Sigmoid colon (tissue), 4 donors: Measurements from ENCODE around the gene FAM118A.
"Not testable (repeated sequence)": the region's sequence is repeated elsewhere in the genome, so short reads cannot be mapped to it uniquely, and the experiment has no call there.

Experiments used
- EP300 ChIP-seq, 4 donors: sonication (generic); formaldehyde crosslinking; IDR thresholded peaks; one replicate each; pipeline ENCODE4 v1.6.1; 2017; ENCODE audit warnings: antibody characterized with exemption in 4 of 4
- POLR2A ChIP-seq, 2 donors: fragments of 450-650 bp; IDR thresholded peaks; one replicate each; pipeline ENCODE4 v1.6.1; 2016; ENCODE audit warnings: antibody characterized with exemption in 2 of 2, mild to moderate bottlenecking in 2 of 2, moderate library complexity in 2 of 2
- TF ChIP-seq, protein P1 (sequence below), 4 experiments: fragments of 450-650 bp in 3 of 4; fragments of 200-600 bp in 1 of 4; IDR thresholded peaks; one replicate each; pipeline ENCODE4 v1.5.1; 2016 to 2019; ENCODE audit warnings: antibody characterized with exemption in 4 of 4, mild to moderate bottlenecking in 3 of 4, moderate library complexity in 2 of 4

- TF ChIP-seq POLR2A, EP300 (IDR thresholded peaks at IDR 0.05): not testable (repeated sequence)
- TF ChIP-seq, protein P1, sequence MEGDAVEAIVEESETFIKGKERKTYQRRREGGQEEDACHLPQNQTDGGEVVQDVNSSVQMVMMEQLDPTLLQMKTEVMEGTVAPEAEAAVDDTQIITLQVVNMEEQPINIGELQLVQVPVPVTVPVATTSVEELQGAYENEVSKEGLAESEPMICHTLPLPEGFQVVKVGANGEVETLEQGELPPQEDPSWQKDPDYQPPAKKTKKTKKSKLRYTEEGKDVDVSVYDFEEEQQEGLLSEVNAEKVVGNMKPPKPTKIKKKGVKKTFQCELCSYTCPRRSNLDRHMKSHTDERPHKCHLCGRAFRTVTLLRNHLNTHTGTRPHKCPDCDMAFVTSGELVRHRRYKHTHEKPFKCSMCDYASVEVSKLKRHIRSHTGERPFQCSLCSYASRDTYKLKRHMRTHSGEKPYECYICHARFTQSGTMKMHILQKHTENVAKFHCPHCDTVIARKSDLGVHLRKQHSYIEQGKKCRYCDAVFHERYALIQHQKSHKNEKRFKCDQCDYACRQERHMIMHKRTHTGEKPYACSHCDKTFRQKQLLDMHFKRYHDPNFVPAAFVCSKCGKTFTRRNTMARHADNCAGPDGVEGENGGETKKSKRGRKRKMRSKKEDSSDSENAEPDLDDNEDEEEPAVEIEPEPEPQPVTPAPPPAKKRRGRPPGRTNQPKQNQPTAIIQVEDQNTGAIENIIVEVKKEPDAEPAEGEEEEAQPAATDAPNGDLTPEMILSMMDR (IDR thresholded peaks at IDR 0.05), result not testable (repeated sequence)
Observed at GRCh38 chr22:45352757-45353156, 43.0 kb downstream of the FAM118A start.
